ENCODE data around the gene SLC40A1. TPM values are rescaled to one million over a fixed set of nuclear protein-coding genes. Genes with fewer than 3 reads are reported as not detected.

The SLC40A1 gene
- total and polyA plus RNA-seq, 10 of the 15 experiments (the other 5 are each of a cell fraction or from before 2014, with no cell fraction given): 0.01 to 0.38 (median 0.08) TPM; not detected in 7

DNA sequence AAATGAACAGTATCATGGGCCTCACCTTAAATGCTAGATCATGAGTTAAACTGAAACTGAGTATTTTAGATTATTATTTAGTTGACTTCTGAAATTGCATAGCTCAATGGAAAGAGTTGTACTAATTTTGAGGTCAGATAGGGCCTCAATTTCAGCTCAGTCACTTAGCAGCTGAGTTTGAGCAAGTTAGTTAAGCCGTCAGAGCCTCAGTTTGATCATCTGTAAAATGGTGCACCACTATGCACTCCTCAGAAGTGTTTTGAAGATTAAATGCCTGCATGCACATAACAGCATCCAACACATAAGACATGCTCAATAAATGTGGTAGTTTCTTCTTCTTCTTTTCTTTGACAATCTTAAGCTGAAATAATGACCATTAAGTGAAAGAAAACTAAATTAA lies 42.5 kb upstream of the SLC40A1 start (continued):
- TF ChIP-seq, protein P1, sequence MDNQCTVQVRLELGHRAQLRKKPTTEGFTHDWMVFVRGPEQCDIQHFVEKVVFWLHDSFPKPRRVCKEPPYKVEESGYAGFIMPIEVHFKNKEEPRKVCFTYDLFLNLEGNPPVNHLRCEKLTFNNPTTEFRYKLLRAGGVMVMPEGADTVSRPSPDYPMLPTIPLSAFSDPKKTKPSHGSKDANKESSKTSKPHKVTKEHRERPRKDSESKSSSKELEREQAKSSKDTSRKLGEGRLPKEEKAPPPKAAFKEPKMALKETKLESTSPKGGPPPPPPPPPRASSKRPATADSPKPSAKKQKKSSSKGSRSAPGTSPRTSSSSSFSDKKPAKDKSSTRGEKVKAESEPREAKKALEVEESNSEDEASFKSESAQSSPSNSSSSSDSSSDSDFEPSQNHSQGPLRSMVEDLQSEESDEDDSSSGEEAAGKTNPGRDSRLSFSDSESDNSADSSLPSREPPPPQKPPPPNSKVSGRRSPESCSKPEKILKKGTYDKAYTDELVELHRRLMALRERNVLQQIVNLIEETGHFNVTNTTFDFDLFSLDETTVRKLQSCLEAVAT (IDR thresholded peaks at IDR 0.05): no peak
- TF ChIP-seq SUPT20H (IDR thresholded peaks at IDR 0.05; ENCODE audit: borderline replicate concordance, control insufficient read depth, low read depth, low read length) (no peak), NFIC (IDR thresholded peaks at IDR 0.05; ENCODE audit: low read depth, low read length) (no peak), ATF3 (IDR thresholded peaks at IDR 0.05; ENCODE audit: borderline replicate concordance, extremely low read depth, low read depth, low read length) (no peak), CTCF (IDR thresholded peaks at IDR 0.05 in 2 of 3, conservative IDR thresholded peaks at IDR 0.05 in 1 of 3; ENCODE audit: control insufficient read depth in 2 of 3, extremely low read depth in 1 of 3, insufficient read depth in 1 of 3, low read depth in 3 of 3, low read length in 3 of 3) (no peak), ZBED1 (IDR thresholded peaks at IDR 0.05; ENCODE audit: borderline replicate concordance) (no peak), SIN3A (IDR thresholded peaks at IDR 0.05; ENCODE audit: low read depth, low read length) (no peak), YY1 (IDR thresholded peaks at IDR 0.05; ENCODE audit: low read depth, low read length) (no peak)

- Histone ChIP-seq H3K9ac (ENCODE audit: control insufficient read depth, insufficient read depth, low read length) (no peak overlapping the region), H3K4me3 (no peak overlapping the region), H2AFZ (ENCODE audit: control insufficient read depth, low read depth, low read length) (no peak overlapping the region), H3K4me2 (ENCODE audit: control insufficient read depth, insufficient read depth) (no peak overlapping the region), H3K27me3 (replicated peaks in 1 of 2; ENCODE audit: control insufficient read depth in 2 of 2, insufficient read depth in 2 of 2, low read length in 1 of 2) (no peaks in the 10 kb centered on the region), H3K9me3 (replicated peaks; ENCODE audit: control insufficient read depth, insufficient read depth, low read length) (no peaks in the 10 kb centered on the region), H3K79me2 (ENCODE audit: control insufficient read depth, insufficient read depth, low read length) (no peaks in the 10 kb centered on the region), H3K36me3 (ENCODE audit: control insufficient read depth in 2 of 2, insufficient read depth in 2 of 2, low read length in 1 of 2) (no peaks in the 10 kb centered on the region), H3K4me1 (ENCODE audit: control insufficient read depth, insufficient read depth, low read length) (no peaks in the 10 kb centered on the region), H4K20me1 (ENCODE audit: control insufficient read depth, insufficient read depth) (no peaks in the 10 kb centered on the region), H3K27ac (ENCODE audit: control insufficient read depth, insufficient read depth) (no peak overlapping the region)
- ChIA-PET POLR2A (no interaction called here), CTCF (no interaction called here), RAD21 (ENCODE audit: unreplicated experiment) (no interaction called here), SMC1A (ENCODE audit: uncharacterized antibody, unreplicated experiment) (no interaction called here)
- ATAC-seq (no peak), FAIRE-seq (no peak), DNase-seq (ENCODE audit: low read depth, low spot score) (no peak)
- intact Hi-C loops (cut with micrococcal nuclease; ENCODE audit: unreplicated experiment) (no loop called here), in situ Hi-C loops (cut with MboI) (no loop called here)
- no TSS peak for BruUV-seq (replicated peaks)
- TF ChIP-seq USF2 (IDR thresholded peaks at IDR 0.05; ENCODE audit: borderline replicate concordance, low read depth, low read length): no peak
- no peak for TF ChIP-seq CHD4 (IDR thresholded peaks at IDR 0.05)
- no peak for TF ChIP-seq REST (IDR thresholded peaks at IDR 0.05; ENCODE audit: low read depth, low read length)
- TF ChIP-seq MYC (IDR thresholded peaks at IDR 0.05; ENCODE audit: insufficient read depth, insufficient read length, insufficient replicate concordance, low read length, severe bottlenecking): no peak
These were observed 41.2 kb upstream of the SLC40A1 start for GRCh38 chr2:189621781-189622180.

Data from GM12878 (cell line).